Adrenal gland (tissue), 12 donors: ENCODE data around the gene AK6. TPM values are rescaled to one million over a fixed set of nuclear protein-coding genes. Genes with fewer than 3 reads are reported as not detected.

Experiments used
- DNase-seq, 7 donors: peaks; one replicate each; pipeline ENCODE4 v3.0.0-alpha.2; 2019 to 2020
- H3K27ac ChIP-seq, 5 donors: fragments of 200-600 bp; sonication (generic) in 4 of 5; 1 replicate in 3 of 5; 2 replicates in 2 of 5; pipeline versions ENCODE4 v1.5.1 to v1.8.0; 2016 to 2020; ENCODE audit warnings: mild to moderate bottlenecking in 1 of 5
- H3K27me3 ChIP-seq: fragments of 200-600 bp; 2 replicates; pipeline ENCODE4 v1.8.0; 2021
- H3K36me3 ChIP-seq, 2 donors: fragments of 200-600 bp; replicated peaks in 1 of 2; 1 replicate in 1 of 2; 2 replicates in 1 of 2; pipeline versions ENCODE4 v1.5.1 to v1.8.0; 2018 to 2022
- H3K4me1 ChIP-seq, 2 donors: fragments of 200-600 bp; replicated peaks in 1 of 2; 1 replicate in 1 of 2; 2 replicates in 1 of 2; pipeline versions ENCODE4 v1.5.1 to v1.8.0; 2018 to 2021
- H3K4me3 ChIP-seq, 4 donors: fragments of 200-600 bp; sonication (generic) in 3 of 4; one replicate each; pipeline ENCODE4 v1.5.1; 2016 to 2018
- H3K9me3 ChIP-seq, 3 donors: fragments of 200-600 bp; sonication (generic) in 1 of 3; replicated peaks in 1 of 3; 1 replicate in 2 of 3; 2 replicates in 1 of 3; pipeline versions ENCODE4 v1.5.1 to v1.8.0; 2016 to 2021
- CTCF ChIP-seq, 6 experiments: fragments of 450-650 bp in 4 of 6; fragments of 200-600 bp in 2 of 6; sonication (generic) in 1 of 6; IDR thresholded peaks; 1 replicate in 5 of 6; 2 replicates in 1 of 6; pipeline versions ENCODE4 v1.5.1 to v1.8.0; 2016 to 2021; ENCODE audit warnings: antibody characterized with exemption in 6 of 6, mild to moderate bottlenecking in 2 of 6, moderate library complexity in 1 of 6
- POLR2A ChIP-seq, 2 donors: fragments of 450-650 bp; IDR thresholded peaks; one replicate each; pipeline ENCODE4 v1.6.1; 2017; ENCODE audit warnings: antibody characterized with exemption in 2 of 2, mild to moderate bottlenecking in 2 of 2, moderate library complexity in 1 of 2
- WGBS, 4 donors: extraction: QIAGEN DNeasy Blood & Tissue Kit in 2 of 4; methylation state at CpG; one replicate each; pipeline versions ENCODE4 v1.1.5 to v1.1.7; 2013 to 2017; 5-methylcytosine and 5-hydroxymethylcytosine counted together
- intact Hi-C, 2 donors: fragments of 100-400 bp; cut with DNase I; formaldehyde crosslinking; loops; one replicate each; pipeline versions ENCODE4 v1.14.1 to v1.15.0; 2022 to 2023
- polyA plus RNA-seq, 3 donors: library from polyadenylated mRNA; stranded (reverse); fragments of 200-250 nt in 2 of 3; fragments of 350-450 nt in 1 of 3; fragmentation: Illumina TruSeq in 1 of 3; extraction: RNeasy Lipid Tissue Mini Kit (QIAGEN cat#74804) in 1 of 3; gene quantifications; one replicate each; pipeline ENCODE4 v1.2.3, GENCODE V29; 2013 to 2014
- total RNA-seq, 9 donors: library from RNA; depleted of rRNA in 4 of 9; stranded (reverse); fragments of >200 nt in 4 of 9; fragments of 120-200 nt in 1 of 9; fragmentation: NEBNext Ultra II Directional in 1 of 9; extraction: Animal tissue kit (Norgen Biotek cat#: 25700) in 1 of 9; gene quantifications; one replicate each; pipeline versions ENCODE4 v1.1.0 to v1.2.4, GENCODE V29; 2013 to 2023
- donor health status: healthy with polysubstance abuse.
- donor health status: Bipolar disorder and iron deficiency.
- donor health status: DM: yes; HTN: yes; CAD: no.
- donor health status: DM: no; HTN: no; CAD: no.
- donor health status: DM: no; HTN: no; CAD: no.
- donor health status: DM: yes; HTN: yes; CAD: no.

Gene AK6
- total and polyA plus RNA-seq, 12 donors, result 9.6 to 190 (median 54.7) TPM

- H3K27ac ChIP-seq, result no peak overlapping the region
- peaks cover 0 to 4% of the 10 kb centered on the region in 2 donors for H3K4me1 ChIP-seq
- TF ChIP-seq CTCF (IDR thresholded peaks at IDR 0.05), result no peak
- TF ChIP-seq POLR2A (IDR thresholded peaks at IDR 0.05), result no peak
- no peaks in the 10 kb centered on the region for H3K27me3 ChIP-seq
- no peak overlapping the region for H3K4me3 ChIP-seq
- H3K9me3 ChIP-seq, result no peaks in the 10 kb centered on the region
- no peak for DNase-seq
- WGBS, 4 donors, result 88 to 100% (median 97%) methylated on average over 1 of the region's 1 CpG
- peaks cover 0 to 7% of the 10 kb centered on the region in 2 donors for H3K36me3 ChIP-seq
- intact Hi-C loops, result loop anchor here in 1 of 2 donors (10.0 kb wide), 1 partner anchor 266 kb away; the partner anchor contains the start of gene SLC30A5
Observed at GRCh38 chr5:69360442-69360841, 8.9 kb downstream of the AK6 start.

DNA sequence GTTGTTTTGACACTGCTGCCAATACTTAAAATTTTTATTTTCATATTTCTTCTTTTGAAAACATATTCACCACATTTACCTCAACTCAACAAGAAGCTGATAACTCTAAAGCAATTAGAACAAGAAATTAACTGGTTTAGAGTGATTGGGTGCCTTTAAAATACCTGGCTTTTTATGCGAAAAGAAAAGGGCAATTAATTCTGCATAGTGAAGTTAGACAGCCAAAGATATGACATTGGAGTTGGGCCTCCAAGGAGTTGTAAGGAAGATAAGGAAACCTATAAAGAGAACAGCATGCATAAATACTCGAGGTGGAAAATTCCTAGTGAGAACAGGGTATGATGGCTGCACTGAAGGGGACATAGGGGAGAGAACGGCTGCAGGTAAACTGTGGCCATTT lies 9.6 kb downstream of the AK6 start:
- Histone ChIP-seq H3K36me3 (peaks cover 0 to 4% of the 10 kb centered on the region in 2 donors), H3K4me3 (no peak overlapping the region), H3K4me1 (peaks cover 0 to under 1% of the 10 kb centered on the region in 2 donors), H3K9me3 (no peaks in the 10 kb centered on the region), H3K27me3 (no peaks in the 10 kb centered on the region), H3K27ac (no peak overlapping the region)
- intact Hi-C loops, result loop anchor here in 1 of 2 donors (10.0 kb wide), 1 partner anchor 265 kb away; the partner anchor contains the start of gene SLC30A5
- no peak for DNase-seq
- WGBS, 4 donors, result 57 to 68% (median 61%) methylated on average over 3 of the region's 3 CpGs
- no peak for TF ChIP-seq POLR2A (IDR thresholded peaks at IDR 0.05)

GRCh38 chr5:69350664-69351063 lies 18.7 kb downstream of the AK6 start:
- Histone ChIP-seq H3K4me3 (no peak overlapping the region), H3K9me3 (no peaks in the 10 kb centered on the region), H3K4me1 (no peaks in the 10 kb centered on the region), H3K27ac (no peak overlapping the region), H3K27me3 (no peaks in the 10 kb centered on the region), H3K36me3 (peaks cover 0 to 29% of the 10 kb centered on the region in 2 donors)
- intact Hi-C loops, result no loop called here
- DNase-seq, result no peak
- TF ChIP-seq CTCF (IDR thresholded peaks at IDR 0.05), result no peak

- H3K4me1 ChIP-seq, result no peaks in the 10 kb centered on the region
- H3K27me3 ChIP-seq, result no peaks in the 10 kb centered on the region
- 67 to 80% (median 72%) methylated on average over 1 of the region's 1 CpG for whole genome bisulfite sequencing, 4 donors
- no peak overlapping the region for H3K4me3 ChIP-seq
- H3K27ac ChIP-seq, result no peak overlapping the region
- H3K36me3 ChIP-seq, result no peaks in the 10 kb centered on the region
- TF ChIP-seq POLR2A (IDR thresholded peaks at IDR 0.05), result no peak
- TF ChIP-seq CTCF (IDR thresholded peaks at IDR 0.05), result no peak
- intact Hi-C loops, result no loop called here
- H3K9me3 ChIP-seq, result no peaks in the 10 kb centered on the region
- DNase-seq, result no peak
Observed at GRCh38 chr5:69343083-69343482, 26.2 kb downstream of the AK6 start.

GRCh38 chr5:69341520-69342161 lies 27.7 kb downstream of the AK6 start:
- Histone ChIP-seq H3K4me1 (no peaks in the 10 kb centered on the region), H3K9me3 (no peaks in the 10 kb centered on the region), H3K27ac (no peak overlapping the region), H3K27me3 (no peaks in the 10 kb centered on the region), H3K4me3 (no peak overlapping the region), H3K36me3 (no peaks in the 10 kb centered on the region)
- no peak for DNase-seq
- WGBS, 4 donors, result 84 to 96% (median 87%) methylated on average over 4 of the region's 4 CpGs
- intact Hi-C loops, result no loop called here
- TF ChIP-seq CTCF (IDR thresholded peaks at IDR 0.05) (no peak), POLR2A (IDR thresholded peaks at IDR 0.05) (no peak)
